Fibroblast of skin of scalp (primary cell): ENCODE results near the gene TAF10. TPM values are rescaled to one million over a fixed set of nuclear protein-coding genes. Genes with fewer than 3 reads are reported as not detected.

Source experiments
- DNase-seq: peaks from one replicate; pipeline ENCODE4 v3.0.0-alpha.2; 2013
- polyA plus RNA-seq, 2 experiments: library from polyadenylated mRNA; unstranded; fragments of 120-200 nt; gene quantifications; one replicate each; pipeline ENCODE4 v1.2.1, GENCODE V29; 2013; ENCODE audit not compliant: insufficient read length in 2 of 2

The TAF10 gene
- 150 TPM for polyA plus RNA-seq (2013, experiment 1 of 2; ENCODE audit: insufficient read length)
- polyA plus RNA-seq (2013, experiment 2 of 2; ENCODE audit: insufficient read length) = 136 TPM

DNA sequence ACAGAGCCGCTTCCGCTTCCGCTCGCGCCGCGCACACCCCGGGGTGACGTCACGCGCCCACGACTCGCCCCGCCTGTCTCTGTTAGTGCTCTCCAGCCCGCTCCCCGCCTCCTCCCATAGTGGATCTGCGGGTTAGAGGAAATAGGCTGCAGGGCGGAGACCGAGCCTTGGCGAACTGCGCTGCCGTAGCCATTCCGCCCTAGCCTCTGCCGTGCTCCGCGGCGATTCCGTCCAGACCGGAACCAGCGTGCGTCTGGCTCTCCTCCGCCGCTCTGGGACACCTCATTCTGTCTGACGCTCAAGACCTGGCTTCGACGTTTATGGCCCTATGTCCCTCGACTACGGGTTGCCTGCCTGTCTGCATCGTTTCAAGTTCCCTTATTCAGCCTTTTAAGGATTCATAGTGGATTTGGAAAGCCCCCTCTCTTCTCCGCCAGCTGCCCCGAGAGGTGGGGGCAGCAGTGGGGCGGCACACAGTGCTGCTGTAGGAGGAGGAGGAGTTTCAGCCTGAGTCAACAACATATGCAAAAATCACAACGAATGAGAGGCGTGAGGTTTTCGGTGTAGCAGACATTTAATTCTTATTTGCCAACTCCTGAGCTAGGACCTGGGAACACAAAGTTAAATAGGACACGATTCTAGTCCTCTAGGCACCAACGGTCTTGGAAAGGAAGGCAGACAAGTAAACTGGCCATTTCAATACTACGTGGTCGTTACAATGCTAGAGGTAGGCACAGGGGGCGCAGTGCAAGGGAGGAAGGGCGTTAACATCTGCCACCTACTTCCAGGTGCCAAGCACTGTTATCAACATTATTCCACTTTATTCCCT is at the start of gene TAF10:
Gene TAF10, minus strand, starts transcription at position 4 of the 829 bp plus-strand sequence. CDS start 27 bp downstream, outside the sequence.
- DNase-seq = peak; percentile 98

GRCh38 chr11:6660712-6661111 is 48.7 kb upstream of the TAF10 start:
- DNase-seq = no peak

GRCh38 chr11:6658647-6659046 is 46.6 kb upstream of the TAF10 start:
- no peak for DNase-seq

DNA sequence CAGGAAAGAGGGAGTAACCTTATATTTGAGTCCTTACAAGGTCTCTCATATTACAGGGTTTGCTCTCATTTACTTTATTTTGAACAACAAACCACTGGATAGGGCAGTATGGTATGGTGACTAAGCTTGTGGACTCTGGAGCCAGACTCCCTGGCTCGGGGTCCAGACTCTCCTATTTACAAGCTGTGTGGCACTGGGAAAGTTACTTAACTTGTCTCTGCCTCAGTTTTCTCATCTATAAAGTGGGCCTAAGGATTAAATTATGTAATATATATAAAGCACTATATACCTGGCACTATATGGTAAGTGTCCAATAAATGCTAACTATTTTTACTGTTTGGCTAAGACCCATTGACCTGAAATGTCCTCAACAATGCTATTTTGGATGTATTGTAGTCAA is 45.3 kb upstream of the TAF10 start:
- DNase-seq = peak; percentile 29

- peak; percentile 9 for DNase-seq
Measured at GRCh38 chr11:6656936-6657335, 44.9 kb upstream of the TAF10 start.

GRCh38 chr11:6656584-6656915 is 44.5 kb upstream of the TAF10 start:
- no peak for DNase-seq

DNA sequence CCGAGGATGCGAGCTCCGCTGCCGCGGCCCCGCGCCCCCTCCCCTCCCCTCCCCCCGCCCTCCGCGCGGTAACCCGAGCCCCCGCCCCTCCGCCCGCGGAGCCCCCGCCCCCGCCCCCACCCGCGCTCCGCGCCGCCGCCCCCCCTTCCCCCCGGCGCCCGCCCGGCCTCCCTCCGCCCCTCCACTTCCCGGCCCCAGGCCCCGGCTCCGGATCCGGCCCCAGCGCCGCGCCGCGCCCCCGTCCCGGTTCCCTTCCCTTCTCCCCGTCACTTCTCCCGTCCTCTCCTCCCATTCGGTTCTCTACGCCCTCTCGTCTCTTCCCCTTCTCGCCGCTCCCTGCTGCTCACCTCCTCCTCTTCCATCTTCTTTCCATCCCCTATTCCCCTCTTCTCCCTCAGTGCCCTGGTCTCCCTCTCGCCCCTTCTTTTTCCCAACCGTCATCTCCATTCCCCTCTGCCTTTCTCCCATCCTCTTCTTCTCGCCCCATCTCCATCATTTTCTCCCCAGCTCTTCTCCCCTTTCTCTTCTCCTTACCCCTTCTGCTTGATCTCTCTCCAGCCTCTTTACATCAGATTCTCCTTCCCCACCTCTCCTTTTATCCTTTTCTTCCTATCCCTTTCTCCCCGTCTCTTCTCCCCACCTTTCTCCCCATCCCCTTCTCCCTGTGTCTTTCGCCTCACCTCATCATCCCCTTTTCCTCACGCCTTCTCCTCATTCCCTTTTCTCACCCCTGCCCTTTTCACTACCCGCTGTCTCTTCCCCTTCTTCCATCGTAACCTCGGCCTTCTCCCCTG is 44.0 kb upstream of the TAF10 start, which contains the start of gene DCHS1:
Gene DCHS1, minus strand, starts transcription at position 20 of the 794 bp plus-strand sequence. CDS start 14,196 bp downstream, outside the sequence.
- peak; percentile 29 for DNase-seq

DNA sequence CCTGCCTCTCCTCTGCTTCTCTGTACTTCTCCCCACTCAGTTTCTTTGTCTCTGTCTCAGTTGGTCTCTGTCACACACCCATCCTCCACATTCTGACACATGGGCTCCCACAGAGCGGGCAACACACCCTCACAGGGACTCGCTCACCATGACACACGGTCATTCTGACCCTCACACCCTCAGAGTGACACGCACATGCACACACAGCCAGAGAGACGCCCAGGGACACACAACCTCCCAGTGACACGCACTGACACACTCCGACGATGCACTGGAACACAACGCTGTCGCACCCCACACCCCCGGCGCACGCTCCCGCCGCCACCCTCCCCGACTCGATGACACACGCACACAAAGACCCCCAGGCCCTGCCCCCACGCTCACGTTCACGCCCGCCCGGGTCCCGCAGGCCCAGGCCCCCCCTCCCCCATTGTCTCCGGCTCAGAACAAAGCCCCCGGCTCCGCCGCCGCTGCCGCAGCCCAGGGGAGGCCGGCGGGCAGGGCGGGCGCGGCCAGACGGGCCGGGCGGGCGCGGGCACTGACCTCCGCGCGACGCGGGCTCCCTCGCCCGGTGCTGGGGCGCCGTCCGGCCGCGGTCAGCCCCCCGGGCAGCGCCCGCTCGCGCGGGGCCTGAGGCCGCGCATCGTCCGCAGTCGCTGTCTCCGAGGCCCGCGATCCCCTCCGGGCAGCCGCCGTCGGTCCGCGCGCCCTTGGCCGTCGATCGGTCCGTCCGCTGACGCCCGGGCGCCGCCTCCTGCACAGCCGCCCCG is 43.2 kb upstream of the TAF10 start:
- peak; percentile 52 for DNase-seq

DNA sequence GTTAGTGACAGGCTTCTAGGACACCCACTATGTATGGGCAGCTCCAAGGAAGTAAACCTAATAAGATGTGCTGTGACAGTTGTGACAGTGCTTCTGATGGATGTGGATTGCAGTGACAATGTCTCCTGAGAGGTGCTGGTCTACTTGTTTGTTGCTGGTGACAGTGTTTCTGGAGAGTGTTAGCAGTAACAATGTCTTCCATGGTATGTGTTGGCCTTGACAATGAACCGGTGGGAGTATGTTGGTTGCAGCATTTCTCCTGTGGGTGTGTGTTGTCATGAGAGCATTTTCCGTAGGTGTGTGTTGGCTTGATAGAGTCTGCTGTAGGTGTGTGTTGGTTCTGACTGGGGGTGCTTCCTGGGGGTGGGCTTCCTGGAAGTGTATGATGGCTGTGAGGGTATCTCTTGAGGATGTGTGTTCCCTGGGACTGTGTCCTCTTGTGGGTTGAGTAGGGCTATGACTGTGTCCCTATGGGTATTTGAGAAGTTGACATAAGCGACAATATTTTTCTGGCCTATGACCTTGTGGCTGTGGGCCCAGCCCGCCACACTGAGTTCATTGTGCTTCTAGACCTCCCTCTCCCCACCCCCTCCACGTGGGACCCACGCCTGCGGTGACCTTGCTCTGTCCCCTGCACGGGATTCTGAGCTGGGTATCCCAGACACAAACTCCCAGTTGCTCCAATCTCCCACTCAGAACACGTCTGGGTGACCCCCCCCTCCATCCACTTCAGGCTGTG is 42.4 kb upstream of the TAF10 start:
- DNase-seq = no peak

GRCh38 chr11:6653656-6654055 is 41.6 kb upstream of the TAF10 start:
- no peak for DNase-seq

DNA sequence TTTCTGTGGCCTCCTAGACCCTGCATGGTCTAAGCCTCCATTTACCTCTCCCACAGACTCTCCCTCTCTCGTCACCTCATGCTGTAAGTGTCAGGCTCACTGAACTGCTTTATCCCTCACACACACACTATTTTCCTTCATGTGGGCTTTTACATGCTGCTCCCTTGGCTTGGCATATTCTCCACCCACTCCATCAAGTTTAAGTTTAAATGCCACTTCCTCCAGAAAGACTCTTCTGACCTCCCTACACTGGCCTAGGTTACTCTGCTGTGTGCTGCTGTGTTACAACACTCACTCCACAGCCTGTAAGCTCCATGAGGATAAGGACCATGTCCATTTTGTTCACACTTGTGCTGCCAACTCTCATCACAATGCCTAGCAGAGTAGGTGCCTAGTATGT is 41.1 kb upstream of the TAF10 start:
- no peak for DNase-seq

DNA sequence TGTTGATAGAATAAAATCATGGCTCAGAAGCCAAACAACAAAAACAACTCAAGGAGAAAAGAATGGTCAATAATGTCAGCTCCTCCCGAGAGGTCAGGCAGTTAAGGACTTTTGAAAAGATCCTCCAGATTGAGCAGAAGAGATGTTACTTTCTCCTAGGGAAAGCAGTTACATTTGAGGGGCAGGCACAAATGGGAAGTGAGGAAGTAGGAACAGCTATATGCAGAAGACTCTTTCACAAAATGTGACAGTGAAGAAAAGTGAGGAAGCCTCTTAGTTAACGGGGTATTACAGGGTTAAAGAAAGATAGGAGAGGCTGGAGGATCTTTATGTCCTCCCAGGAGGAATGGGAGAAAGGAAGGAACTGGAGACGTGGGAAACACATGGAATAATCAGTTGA is 40.2 kb upstream of the TAF10 start:
- DNase-seq = no peak

DNA sequence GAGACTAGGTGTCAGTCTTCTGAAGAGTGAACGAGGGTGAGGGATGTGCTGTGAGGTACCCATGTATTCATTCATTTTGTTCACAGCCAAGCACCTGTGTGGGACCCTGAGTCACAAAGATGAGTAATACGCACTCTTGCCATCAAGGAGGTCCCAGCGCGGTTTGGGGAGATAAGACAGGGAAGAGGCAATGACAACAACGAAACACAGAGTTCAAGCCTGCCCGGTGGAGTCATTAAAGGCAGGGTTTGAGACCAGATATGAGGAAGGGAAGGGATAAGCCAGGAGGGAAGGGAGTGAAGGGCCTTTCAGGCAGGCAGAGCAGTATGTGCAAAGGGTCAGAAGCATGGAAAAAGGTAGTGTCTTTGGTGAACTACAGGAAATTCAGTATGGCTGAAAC is 39.0 kb upstream of the TAF10 start:
- no peak for DNase-seq

DNA sequence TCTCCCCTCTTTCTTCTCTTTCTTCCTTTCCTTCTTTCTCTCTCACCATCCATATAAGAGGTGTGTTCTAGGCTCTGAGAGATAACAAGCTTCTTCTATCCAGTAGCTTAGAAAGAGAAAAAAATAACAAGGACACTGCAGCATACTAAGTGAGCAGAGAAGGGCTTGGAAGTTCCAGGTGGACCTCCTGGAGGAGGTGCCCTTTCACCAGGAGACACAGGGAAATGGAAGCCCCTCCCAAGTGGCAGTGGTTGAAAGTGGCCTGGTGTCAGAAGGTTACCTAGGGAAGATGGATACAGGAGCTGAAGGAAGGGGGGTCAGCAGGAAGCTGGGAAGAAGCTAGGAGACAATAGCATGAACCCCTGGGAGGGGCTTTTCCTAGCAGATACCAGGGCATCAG is 38.1 kb upstream of the TAF10 start:
- DNase-seq = no peak

DNA sequence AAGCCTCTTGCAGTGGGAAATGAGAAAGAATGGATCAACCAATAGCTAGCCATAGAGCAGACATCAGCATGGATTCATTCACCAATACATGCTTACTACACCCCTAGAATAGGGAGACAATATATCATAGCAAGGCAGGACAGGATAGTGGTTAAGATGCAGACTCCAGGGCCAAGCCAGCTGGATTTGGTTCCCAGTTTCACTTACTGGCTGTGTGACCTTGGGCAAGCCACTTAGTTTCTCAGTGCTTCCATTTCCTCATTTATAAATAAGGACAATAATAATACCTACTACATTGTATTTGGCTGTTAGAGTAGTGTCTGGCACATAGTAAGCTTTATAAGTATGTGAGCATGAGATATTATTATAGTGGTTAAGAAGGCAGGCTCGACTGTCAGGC is 36.5 kb upstream of the TAF10 start:
- DNase-seq = no peak

- DNase-seq = no peak
Measured at GRCh38 chr11:6647836-6648235, 35.8 kb upstream of the TAF10 start.

GRCh38 chr11:6646918-6647679 is 35.1 kb upstream of the TAF10 start:
- DNase-seq = peak; percentile 64

- DNase-seq = peak; percentile 89
Measured at GRCh38 chr11:6646576-6646917, 34.5 kb upstream of the TAF10 start.

DNA sequence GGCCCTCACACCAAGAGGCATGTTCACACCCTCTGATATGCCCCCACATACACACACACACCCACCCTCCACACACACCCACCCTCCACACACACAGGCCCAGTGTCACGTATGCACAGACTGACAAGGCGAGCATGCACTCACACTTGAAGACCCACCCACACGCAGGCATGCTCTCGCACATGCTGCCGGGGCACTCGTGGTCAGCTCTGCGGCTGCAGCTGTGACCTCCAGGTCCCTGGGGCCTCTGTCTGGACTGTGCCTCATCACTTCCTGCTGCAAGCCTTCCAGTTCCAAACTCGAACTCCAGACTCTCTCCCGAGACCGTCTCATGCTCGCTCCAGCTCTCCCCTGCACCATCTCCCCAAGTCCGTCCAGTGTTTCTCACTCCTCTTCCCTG is 34.1 kb upstream of the TAF10 start:
- peak; percentile 73 for DNase-seq

DNA sequence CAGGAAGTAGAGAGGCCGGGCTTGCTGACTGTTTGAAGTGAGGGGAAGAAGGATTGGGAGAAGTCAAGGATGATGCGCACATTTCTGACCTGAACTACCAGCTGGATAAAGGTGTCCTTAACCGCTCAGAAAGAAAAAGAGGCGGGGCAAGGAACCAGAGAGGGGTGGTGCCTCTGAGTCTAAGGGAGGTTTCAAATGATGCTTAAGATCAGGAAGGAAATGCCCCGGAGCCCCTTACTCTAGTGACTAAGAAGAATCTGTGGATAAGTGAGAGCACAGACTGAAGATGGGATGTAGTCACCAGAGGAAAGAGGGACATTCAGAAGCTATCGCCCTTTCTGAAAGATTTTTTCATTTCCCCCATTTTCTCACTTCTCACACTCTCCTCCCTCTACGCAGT is 30.9 kb upstream of the TAF10 start:
- DNase-seq = no peak

GRCh38 chr11:6640985-6641701 is 29.1 kb upstream of the TAF10 start:
- no peak for DNase-seq
